WI38 (cell line): ENCODE results near the gene SPTBN5.

Experiments used
- H3K4me3 ChIP-seq: 2 replicates; pipeline ENCODE4 v1.5.1; 2011; ENCODE audit warnings: low read depth, mild to moderate bottlenecking, control low read depth, low read length
- CTCF ChIP-seq: IDR thresholded peaks from 2 replicates; pipeline ENCODE4 v1.5.1; 2012; ENCODE audit warnings: low read depth, mild to moderate bottlenecking, control low read depth, low read length

Gene SPTBN5

GRCh38 chr15:41903782-41904181 is 9.9 kb upstream of the SPTBN5 start:
- no peak for TF ChIP-seq CTCF
- no peak overlapping the region for H3K4me3 ChIP-seq

DNA sequence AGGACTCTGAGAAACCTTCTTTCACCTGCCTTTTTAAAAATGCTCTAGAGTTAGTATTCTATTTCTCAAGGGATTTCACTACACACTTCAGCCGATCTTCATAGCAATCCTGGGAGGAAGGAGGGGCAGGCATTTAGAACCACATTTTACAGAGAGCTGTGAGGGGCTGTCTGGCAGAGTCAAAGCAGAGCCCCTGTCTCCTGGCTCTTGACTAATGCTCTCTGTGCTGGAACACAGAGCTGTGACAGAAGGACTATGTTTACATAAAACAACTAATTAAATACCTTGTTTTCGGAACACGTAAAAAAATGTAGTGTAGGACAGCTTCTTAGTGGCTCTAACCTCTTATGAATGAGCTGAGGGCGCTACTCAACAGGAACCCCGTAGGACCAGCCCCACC is 7.6 kb upstream of the SPTBN5 start:
- TF ChIP-seq CTCF = no peak
- H3K4me3 ChIP-seq = no peak overlapping the region

- no peak for TF ChIP-seq CTCF
- no peak overlapping the region for H3K4me3 ChIP-seq
Measured at GRCh38 chr15:41900526-41901380, 6.9 kb upstream of the SPTBN5 start.

DNA sequence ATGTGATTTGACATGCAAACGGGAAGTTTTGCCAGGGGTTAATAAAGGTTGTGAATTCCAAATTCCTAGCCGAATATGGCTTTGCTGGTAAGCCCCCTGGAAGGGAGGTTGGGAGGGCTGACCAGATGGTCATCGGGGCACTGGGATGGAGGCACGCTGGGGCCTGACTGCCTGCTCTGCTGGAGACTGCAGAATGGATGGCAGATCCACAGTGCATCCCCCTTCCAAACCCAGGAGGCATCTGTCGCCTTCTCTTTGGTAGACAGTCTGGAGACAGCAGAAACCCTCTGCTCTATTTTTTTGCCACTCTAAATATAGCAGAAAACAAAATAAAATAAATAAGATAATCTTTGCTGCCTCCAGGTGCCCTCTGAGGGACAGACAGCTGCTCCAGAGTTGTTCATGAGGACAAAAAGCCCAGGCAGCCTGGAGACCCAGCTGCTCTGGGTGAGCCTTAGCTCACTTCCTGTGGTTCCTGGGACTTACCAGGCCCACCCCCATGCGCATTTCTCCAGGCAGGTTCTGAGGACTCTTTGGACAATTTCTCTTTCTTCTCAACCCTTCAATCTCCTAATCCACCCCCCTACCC is 6.1 kb upstream of the SPTBN5 start:
- TF ChIP-seq CTCF = no peak
- no peak overlapping the region for H3K4me3 ChIP-seq

DNA sequence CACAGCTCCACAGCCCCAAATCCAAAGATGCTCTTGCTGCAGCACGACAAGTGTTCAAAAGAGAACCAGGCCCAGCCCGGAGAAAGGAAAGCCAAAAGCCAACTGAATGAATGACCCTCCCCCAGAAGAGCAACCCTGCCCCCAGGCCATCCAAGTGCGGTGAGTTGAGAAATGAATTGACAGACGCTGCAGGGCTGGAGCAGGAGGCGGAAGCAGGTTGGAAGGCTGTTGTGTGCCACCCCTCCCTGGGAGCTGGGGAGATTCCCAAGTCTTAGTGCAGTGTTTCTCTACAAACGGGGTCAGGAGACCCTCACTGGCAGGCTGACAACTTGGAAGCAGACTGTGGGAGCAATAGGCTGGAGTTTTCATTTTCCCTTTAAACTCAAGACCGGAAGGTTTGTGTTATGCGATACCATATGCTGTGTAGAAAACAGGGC is 3.5 kb upstream of the SPTBN5 start:
- H3K4me3 ChIP-seq = no peak overlapping the region
- TF ChIP-seq CTCF = no peak

DNA sequence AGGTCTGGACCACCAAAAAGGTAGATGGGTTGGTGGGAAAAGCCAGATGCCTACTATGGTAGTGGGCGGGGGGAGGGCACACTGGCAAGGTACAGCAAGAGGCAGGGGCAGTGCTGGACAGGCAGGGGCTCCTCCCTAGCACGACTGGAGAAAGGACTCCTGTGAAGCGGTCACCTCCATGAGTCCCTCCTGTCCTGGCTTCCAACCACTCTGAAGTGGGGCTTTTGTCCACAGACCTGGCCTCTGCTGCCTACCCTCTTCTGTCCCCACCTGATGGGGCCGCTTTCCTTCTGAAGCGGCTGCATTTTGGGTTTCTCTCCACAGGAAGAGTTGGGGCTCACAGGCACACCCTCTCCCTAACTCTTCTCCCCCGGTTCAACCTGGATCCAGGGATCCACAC is 2.7 kb upstream of the SPTBN5 start:
- no peak for TF ChIP-seq CTCF
- no peak overlapping the region for H3K4me3 ChIP-seq

DNA sequence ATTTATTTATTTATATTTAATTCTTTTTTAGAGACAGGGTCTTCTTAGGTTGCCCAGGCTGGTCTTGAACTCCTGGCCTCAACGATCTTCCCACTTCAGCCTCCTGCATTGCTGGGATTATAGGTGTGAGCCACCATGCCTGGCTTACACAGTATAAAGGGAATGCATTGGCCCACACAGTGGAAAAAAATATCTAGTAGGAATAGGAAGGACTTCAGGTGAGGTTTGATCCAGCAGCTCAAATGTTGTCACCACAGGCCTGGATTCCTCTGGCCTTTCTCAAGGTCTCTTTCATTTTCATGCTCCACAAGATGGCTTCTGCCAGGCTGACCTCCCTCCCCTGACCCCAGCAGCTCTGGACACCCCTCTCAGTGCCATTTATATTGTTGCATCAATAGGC is 2.1 kb upstream of the SPTBN5 start:
- H3K4me3 ChIP-seq = no peak overlapping the region
- no peak for TF ChIP-seq CTCF
